GM19240 (cell line): ENCODE data around the gene C11orf21.
A peak's percentile ranks its signal among the peaks of the same experiment; 100 is the strongest.

Experiments
- DNase-seq: peaks from one replicate; pipeline ENCODE4 v3.0.0; 2011; ENCODE audit warnings: low spot score; ENCODE audit not compliant: insufficient read length

Gene C11orf21

DNA sequence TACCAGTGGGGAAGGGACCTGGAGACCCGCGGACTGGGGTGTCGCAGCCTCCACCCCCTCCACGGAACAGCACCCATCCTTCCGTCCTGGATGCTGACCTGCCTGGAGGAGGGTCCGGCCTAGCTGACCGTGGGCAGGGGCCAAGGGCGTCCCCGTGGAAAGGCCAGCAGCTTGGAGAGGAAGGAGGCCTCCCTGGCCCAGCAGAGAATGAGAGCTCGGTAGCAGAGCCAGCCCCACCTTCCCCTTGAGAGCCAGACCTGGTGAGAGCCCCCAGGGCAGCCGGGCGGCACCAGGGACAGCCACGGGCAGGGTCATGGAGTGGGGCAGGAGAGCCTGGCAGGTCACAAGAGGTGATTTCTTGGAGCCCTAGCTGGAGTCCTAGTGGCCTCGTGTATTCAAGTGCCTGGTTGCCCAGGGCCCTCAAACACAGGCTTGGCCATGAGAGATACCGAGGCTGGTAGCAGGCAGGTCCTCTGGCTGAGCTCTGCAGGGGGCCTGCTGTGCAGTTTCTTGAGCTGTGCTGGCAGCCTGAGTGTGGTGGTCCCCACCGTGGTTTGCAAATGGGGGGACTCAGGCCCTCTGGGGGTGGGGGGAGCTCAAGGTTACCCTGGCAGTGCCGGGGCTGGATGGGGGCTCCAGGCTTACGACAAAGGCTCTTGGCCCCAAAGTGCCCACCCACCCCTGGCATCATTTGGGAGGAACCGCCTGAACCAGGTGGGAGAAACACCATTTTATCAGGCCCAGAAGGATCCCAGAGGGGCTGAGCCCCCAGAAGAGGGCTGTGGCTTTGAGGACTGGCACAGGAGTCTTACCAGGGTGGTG lies 7.7 kb upstream of the C11orf21 start:
- DNase-seq, result no peak

DNA sequence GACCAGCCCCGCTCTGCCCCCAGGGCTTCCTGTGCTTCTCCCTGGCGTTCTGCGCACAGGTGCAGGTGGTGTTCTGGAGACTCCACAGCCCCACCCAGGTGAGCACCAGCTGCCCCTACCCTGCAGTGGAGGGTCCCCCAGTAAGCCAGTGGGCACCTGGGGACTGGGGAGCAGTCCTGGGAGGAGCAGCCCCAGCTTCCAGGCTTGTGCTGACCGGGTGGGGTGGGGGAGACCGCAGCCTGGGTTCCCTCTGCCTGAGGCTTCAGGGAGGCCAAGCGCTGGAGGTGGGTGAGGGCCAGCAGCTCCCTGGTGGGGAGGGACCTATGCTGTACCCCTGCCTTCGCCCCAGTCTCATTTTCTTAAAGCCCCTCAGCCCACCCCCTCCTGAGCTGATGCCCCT lies 7.0 kb upstream of the C11orf21 start:
- DNase-seq, result no peak

DNA sequence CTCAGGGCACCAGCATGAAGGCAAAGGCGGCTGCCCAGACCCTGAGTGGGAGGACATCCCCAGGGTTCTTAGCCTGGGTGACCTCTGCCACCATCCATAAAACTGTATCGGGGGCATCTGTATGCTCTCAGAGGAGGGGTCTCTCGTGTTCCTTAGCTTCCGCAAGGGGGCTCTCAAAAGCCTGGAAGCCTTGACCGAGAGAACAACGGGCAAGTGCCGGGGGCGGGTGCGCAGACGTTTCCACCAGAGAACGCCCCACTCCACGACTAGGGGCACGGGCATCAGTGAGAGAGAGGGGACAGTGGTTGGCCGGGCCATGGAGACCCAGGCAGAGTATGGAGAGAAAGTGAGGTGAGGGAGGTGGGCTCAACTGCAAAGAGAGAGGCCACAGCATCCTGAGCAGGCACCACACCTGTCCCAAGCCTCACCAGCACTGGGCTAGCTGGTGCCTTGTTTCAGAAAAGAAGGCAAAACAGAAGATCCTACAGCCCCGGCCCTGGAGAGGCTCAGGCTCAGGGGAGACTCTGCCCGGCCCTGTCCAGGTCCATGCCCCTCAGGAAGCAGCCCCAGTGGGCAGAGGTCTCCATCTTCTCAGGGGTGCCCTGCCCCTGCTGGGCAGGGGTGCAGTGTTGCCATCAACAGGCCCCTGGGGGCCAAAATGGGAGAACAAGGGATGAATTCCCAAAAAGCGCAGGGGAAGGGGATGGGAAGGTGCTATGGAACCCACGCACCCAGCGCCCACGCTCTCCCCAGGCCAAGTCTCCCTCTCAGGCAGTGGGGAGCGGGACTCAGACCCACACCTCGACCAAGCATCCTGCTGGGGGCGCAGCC lies 6.0 kb upstream of the C11orf21 start:
- no peak for DNase-seq

DNA sequence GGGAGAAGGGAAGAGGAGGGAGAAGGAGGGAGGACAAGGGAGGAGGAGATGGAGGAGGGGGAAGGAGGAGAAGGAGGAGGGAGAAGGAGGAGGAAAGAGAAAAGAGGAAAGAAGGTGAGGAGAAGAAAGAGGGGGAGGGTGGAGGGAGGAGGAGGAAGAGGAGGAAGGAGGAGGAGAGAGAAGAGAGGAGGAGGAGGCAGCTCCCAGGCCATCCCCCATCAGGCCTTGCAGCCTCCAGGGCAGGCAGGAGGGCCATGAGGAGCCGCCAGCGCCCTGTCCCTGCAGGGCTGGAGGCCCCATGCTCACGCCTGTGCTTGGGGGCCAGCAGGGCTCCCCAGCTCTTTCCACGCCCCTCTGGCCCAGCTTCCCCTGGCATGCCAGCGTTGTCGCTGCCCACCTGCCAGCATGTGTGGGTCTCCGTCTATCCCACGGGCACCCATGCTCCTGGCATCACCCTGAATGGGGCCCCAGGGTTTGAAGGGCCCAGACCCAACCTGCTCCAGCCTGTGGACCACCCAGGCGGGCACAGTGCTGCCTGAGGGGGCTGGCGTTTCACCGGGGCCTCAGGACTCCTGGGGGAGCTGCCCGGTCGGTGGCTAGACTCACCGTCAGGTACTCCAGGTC lies 5.3 kb upstream of the C11orf21 start:
- no peak for DNase-seq

DNA sequence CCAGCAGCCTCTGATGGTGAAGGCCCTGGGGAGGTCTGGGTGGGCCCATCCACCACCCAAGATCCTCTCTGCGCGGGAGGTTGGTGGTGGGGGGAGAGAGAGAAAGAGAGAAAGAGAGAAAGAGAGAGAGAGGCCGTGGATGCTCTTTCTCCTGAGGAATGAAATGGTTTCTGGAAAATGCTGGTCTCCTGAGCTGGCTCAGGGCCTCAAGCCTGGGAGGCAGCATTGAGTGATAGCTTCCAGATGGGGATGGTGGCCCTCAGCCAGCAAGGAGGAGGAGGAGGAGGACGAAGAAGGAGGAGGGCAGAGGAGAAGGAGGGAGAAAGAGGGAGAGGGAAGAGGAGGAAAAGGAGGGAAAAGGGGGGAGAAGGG lies 4.7 kb upstream of the C11orf21 start:
- DNase-seq, result no peak

- DNase-seq, result no peak
Measured at GRCh38 chr11:2305788-2306451, 4.2 kb upstream of the C11orf21 start.

GRCh38 chr11:2305140-2305778 lies 3.5 kb upstream of the C11orf21 start:
- DNase-seq, result peak; percentile 75

GRCh38 chr11:2304506-2305139 lies 2.9 kb upstream of the C11orf21 start:
- no peak for DNase-seq

GRCh38 chr11:2303627-2304505 lies 2.1 kb upstream of the C11orf21 start:
- no peak for DNase-seq

- DNase-seq, result no peak
Measured at GRCh38 chr11:2302896-2303626, 1.3 kb upstream of the C11orf21 start.

GRCh38 chr11:2302306-2302895 lies 683 bp upstream of the C11orf21 start:
- DNase-seq, result no peak

DNA sequence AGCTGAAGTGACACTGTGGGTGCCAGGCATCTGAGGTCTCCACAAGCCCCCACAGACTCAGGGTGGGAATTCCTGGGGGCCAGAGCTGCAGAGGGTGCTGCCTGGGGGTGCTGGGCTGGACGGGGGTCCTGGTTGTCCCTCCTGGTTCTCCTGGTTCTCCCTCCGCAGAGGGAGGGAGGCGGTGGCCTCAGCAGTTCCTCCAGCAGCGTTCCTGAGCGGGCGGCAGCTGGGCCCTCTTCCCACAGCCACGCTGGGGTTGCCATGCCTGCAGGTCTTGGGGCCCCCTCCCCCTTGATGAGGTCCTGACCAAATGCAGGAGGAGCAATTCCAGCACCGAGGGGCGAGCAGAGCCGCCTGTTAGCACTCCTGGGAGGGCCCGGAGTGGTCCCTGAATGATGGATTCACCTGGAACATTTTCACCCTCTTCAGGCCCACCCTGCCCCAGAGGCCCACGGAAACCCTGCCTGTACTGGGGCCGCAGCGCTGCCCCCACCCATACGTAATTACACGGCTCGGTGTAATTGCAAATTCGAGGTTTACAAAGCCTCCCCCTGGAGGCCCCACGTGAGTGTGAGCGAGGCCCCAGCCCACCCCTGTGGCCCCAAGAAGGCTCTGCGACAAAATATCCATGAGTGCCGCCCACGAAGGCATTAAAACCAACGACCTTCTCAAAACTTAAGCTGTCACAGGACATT lies 635 bp downstream of the C11orf21 start:
- DNase-seq, result no peak

DNA sequence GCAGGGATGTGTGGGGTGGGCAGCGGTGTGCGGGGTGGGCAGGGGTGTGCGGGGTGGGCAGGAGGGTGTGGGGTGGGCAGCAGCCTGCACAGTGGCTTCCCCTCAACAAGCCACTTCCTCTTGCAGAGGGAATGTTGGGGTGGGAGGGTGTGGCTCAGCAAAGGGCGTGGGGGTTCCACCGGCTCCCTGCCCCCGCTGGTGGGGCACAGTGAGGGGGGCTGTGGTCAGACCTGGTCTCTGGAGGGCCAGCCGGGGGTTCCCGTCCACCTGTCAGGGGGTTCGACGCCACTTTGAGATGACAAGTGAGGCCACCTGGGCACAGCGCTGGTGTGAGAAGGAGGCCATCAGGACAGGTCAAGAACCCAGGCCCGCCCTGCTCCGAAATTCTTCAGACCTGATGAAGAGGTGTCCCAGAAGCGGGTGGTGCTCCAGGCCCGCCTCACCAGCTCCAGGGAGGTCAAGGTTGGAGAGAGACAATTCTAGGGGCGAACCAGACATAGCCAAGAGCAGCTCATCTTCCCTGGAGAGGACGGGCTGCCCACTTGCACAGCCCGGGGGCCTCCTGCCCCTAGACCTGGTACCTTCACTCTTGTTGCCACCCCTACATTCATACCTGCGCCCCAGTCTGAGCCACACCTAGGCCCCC lies 1.3 kb downstream of the C11orf21 start:
- DNase-seq, result no peak

DNA sequence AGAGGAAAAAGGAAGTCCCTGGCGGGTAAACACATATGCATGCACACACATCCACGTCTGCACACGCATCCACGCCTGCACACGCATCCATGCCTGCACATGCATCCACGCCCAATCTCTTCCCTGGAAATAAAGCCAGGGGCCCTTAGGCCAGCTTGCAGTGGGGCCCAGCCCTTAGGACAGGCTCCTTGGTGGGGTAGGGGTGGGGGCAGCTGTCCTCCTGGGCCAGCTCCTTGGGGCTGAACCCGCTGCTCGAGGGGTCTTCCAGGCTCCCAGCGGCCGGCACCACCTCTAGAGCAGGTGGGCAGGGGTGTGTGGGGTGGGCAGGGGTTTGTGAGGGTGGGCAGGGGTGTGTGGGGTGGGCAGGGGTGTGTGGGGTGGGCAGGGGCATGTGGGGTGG lies 1.9 kb downstream of the C11orf21 start:
- no peak for DNase-seq

- DNase-seq, result no peak
Measured at GRCh38 chr11:2298795-2299761, 2.6 kb downstream of the C11orf21 start.

DNA sequence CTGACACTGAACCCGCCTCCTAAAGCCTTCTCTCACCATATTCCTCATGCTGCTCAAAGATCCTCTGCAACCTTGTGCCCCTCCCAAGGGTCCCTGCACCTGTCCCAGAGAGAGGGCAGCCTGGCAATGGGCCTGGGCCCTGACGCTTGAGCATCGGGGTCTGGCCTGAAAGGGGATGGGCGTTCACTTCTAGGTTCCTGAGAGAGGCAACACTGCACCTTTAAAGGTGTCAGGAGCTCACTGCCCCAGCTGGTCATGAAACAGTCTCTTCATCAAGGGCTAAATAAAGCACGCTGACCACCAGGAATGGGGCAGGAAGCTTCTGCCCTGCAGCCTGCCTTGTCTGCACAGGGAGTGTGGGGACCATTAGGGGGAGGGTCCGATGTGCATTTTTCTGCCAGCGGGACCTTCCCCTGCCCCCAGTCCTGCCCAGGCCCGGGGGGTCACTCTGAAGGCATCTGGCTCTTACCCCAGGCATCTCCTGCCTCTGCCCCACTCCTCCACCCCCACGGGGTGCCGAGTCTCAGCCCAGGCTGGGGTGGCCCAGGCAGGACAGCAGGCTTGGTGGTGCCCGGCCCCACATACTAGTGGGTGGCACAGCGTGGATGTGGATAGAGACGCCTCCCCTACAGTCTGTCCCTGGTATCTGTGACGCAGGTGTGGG lies 3.5 kb downstream of the C11orf21 start:
- DNase-seq, result no peak
